Activated CD8-positive, alpha-beta memory T cell treated with anti-CD3 and anti-CD28 coated beads for 4 hours (primary cell): ENCODE measurements around the gene SEC11A.
"Not testable (repeated sequence)": the region's sequence is repeated elsewhere in the genome, so short reads cannot be mapped to it uniquely, and the experiment has no call there.

Experiments
- DNase-seq, 2 donors: peaks; one replicate each; pipeline ENCODE4 v3.0.0-alpha.2; 2020; ENCODE audit warnings: low read depth in 2 of 2

The SEC11A gene

DNA sequence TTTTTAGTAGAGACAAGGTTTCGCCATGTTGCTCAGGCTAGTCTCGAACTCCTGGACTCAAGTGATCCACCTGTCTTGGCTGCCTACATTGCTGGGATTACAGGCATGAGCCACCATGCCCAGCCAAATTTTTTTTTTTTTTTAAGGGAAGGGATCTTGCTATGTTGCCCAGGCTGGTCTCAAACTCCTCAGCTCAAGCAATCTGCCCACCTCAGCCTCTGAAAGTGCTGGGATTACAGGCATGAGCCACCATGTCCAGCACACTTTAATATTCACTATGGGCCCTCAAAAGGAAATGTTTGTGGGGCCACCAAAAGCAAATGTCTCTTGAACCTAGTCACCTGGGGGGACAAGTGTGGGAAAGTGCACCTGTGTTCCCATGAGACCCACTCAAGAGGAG, 73.3 kb downstream of the SEC11A start:
- DNase-seq, result not testable (repeated sequence)

DNA sequence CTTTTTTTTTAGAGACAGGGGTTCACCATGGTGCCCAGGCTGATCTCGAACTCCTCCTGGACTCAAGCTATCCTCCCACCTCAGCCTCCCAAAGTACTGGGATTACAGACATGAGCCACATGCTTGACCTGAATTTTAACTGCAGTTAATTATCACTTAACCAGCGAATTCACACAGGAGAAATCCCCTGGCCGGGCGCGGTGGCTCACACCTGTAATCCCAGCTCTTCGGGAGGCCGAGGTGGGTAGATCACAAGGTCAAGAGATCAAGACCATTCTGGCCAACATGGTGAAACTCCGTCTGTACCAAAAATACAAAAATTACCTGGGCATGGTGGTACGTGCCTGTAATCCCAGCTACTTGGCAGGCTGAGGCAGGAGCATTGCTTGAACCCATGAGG, 74.1 kb downstream of the SEC11A start:
- not testable (repeated sequence) for DNase-seq

DNA sequence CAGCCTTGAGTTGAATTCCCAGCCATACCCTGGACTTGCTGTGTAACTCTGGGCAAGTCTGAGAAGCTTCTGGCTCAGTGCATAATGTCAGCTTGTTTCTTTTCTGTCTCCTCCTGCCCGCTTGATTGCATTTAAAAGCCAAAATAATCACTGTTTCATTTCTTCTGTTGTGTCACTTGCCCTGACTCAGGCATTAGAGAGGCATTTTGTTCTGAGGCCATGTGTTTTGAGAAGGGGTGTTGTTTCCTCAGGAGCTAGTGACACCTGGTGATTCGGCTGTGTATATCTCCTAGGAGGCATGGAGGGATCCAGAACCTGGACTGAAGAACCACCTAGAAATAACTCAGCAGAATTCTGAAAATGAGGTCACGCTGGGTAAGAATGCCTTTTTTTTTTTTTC, 77.8 kb downstream of the SEC11A start:
- DNase-seq, result no peak

DNA sequence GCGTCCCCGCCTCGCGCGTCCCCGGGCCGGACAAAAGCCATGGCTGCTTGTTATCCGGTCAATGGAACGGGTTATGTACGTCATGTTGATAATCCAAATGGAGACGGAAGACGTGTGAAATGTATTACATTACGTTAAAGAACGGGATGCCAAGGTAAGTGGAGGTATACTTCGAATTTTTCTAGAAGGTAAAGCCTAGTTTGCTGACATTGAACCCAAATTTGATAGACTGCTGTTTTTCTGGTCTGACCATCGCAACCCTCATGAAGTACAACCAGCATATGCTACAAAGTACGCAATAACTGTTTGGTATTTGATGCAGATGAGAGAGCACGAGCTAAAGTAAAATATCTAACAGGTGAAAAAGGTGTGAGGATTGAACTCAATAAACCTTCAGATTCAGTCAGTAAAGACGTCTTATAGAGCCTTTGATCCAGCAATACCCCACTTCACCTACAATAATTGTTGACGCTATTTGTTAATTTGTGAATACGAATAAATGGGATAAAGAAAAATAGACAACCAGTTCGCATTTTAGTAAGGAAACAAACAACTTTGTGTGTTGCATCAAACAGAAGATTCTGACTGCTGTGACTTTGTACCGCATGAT, 81.6 kb downstream of the SEC11A start:
- no peak for DNase-seq

DNA sequence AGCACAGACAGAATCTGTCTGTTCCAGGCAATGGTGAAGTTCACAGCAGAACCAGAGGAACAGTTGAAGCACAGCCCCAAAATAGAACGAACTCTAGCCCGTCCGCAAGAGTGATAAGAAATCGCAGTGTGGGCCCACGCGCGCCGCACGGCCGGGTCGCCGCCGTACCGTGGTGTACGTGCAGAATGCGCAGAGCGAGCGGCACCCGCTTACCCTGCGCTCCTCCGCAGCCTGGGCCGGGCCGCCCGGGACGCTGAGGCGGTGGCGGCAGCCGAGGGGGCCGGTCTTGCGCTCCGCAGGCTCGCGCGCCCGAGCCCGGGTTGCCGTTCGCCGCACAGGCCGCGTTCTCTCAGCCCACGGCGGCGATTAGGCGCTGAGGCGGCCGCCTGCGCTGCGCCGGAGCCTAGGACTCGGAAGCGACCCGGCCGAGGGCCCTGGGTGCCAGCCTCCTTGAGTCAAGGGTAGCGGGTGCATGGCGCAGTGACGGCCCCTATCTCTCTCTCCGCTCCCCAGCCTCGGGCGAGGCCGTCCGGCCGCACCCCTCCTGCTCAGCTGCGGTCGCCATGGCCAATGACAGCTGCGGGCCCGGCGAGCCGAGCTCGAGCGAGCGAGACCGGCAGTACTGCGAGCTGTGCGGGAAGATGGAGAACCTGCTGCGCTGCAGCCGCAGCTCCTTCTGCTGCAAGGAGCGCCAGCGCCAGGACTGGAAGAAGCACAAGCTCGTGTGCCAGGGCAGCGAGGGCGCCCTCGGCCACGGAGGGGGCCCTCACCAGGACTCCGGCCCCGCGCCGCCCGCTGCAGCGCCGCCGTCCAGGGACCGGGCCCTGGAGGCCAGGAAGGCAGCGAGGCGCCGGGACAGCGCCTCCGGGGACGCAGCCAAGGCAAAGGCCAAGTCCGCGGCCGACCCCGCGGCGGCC, 82.4 kb downstream of the SEC11A start:
- DNase-seq, result peak; percentile 38 to 50

DNA sequence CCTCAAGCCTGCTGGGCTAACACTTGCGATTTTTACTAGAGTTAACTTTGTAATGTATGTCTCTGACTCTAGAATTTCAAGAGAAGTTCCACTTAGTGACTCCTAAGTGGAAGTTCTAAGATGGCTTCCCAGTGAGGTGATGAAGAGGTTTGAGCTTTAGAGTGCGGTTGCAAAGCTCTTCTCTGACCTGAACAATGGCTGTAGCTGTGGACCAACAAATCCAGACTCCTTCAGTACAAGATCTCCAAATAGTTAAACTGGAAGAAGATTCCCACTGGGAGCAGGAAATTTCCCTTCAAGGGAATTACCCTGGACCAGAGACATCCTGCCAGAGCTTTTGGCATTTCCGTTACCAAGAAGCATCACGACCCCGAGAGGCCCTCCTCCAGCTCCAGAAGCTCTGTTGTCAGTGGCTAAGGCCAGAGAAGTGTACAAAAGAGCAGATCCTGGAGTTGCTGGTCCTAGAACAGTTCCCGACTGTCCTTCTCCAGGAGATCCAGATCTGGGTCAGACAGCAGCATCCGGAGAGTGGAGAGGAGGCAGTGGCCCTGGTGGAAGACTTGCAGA, 84.2 kb downstream of the SEC11A start:
- DNase-seq, result no peak

DNA sequence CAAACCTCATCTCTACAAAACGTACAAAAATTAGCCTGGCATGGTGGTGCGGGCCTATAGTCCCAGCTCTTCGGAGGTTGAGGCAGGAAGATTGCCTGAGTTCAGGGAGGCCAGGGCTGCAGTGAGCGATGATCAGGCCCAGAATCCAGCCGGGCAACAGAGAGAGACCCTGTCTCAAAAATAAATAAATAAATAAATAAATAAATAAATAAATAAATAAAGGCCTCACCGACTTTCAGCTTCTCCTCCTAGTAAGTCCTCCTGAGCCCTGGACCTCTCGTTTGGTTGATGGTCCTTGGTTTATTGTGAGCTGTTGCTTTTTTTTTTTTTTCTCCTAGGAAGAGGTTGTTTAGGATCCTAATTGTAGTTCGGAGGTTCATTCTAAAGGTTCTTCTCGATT, 86.9 kb downstream of the SEC11A start:
- no peak for DNase-seq

DNA sequence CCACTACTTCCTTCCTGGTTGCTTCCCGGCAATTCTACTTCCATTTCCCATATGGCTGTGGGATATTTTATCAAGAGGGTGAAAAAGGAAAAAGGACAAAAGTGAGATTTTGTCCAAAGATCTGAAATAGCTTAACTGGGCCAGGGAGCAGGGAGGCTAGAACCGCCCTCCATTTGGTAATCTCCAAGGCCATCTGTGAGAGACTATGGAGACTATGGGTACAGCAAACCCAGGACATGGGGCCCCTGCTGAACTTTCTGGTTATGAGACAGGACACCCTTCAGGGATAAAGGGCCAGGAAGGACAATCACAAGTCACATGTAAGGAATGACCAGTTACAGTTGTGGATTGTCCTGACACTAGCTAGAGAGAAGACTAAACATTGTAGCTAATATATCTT, 90.8 kb downstream of the SEC11A start:
- DNase-seq, result no peak

DNA sequence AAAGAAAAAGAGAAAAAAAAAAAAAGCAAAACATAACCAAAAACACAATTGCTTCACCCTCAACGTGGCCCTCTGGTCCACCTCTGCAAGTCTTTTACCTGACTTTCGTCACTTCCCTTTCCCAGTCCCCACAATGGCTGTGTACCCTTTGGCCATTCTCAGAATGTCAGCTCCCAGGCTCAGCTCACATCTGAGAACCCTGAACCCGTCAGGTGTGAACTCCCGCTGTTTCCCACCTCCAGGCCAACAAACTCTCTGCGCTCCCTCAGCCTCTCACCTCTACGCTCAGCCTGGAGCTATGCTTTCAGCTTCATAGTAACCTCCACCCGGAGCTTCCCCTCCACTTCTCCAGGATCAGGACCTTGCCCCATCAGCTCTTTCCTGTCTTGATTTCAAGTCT, 91.6 kb downstream of the SEC11A start:
- DNase-seq, result no peak

DNA sequence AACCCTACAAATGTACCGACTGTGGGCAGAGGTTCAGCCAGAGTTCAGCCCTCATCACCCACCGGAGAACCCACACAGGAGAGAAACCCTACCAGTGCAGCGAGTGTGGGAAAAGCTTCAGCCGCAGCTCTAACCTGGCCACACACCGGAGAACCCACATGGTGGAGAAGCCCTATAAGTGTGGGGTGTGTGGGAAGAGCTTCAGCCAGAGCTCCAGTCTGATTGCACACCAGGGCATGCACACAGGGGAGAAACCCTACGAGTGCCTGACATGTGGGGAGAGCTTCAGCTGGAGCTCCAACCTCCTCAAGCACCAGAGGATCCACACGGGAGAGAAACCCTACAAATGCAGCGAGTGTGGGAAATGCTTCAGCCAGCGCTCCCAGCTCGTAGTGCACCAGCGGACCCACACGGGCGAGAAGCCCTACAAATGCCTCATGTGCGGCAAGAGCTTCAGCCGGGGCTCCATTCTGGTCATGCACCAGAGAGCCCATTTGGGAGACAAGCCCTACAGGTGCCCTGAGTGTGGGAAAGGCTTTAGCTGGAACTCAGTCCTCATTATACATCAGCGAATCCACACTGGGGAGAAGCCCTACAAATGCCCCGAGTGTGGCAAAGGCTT, 94.5 kb downstream of the SEC11A start:
- DNase-seq, result no peak

DNA sequence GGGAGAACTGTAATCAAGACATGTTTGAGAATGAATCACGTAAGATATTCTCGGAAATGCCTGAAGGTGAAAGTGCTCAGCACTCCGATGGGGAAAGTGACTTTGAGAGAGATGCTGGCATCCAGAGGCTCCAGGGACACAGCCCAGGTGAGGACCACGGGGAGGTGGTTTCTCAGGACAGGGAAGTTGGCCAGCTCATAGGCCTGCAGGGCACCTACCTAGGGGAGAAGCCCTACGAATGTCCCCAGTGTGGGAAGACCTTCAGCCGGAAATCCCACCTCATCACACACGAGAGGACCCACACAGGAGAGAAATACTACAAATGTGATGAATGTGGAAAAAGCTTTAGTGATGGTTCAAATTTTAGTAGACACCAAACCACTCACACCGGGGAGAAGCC, 95.3 kb downstream of the SEC11A start:
- no peak for DNase-seq
